ENCODE measurements around the gene HS6ST1.

DNA sequence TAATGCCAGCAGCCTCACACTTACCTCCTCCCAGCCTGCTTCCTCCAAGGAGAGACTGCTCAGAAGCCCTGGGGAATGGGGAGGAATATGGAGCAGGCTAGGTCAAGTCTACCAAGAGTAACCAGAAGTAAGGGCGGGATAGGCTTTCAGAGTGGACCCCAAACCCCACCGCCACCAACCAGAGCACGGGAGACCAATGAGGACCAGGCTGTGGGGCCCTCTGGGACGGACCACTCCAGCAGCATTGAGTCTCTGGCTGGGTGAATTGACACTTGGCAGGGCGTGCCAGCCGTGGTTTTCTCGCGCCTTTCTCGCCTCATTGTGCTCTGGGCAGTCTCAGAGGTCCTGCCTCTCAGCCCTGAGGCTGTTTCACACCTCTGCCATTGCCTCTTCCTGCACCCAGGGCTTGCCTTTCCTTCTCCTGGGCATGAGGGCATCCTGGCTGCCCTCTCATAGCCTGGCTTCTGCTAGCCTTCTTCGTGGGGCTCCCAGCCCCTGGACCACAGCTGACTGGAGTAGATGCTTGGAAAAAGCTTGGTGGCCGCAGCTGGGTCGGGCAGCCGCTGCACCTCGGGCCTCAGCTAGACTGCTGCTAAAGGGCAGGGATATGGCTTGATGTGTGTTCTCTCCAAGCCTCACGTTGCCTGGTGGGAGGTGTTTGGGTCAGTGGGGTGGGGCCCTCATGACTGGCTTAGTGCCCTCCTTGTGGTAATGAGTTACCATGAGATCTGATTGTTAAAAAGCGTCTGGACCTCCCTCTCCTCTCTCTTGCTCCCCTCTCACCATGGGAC, 40.5 kb upstream of the HS6ST1 start:
- no peak for TF ChIP-seq POLR2A (IDR thresholded peaks at IDR 0.05)
- TF ChIP-seq, protein P1, sequence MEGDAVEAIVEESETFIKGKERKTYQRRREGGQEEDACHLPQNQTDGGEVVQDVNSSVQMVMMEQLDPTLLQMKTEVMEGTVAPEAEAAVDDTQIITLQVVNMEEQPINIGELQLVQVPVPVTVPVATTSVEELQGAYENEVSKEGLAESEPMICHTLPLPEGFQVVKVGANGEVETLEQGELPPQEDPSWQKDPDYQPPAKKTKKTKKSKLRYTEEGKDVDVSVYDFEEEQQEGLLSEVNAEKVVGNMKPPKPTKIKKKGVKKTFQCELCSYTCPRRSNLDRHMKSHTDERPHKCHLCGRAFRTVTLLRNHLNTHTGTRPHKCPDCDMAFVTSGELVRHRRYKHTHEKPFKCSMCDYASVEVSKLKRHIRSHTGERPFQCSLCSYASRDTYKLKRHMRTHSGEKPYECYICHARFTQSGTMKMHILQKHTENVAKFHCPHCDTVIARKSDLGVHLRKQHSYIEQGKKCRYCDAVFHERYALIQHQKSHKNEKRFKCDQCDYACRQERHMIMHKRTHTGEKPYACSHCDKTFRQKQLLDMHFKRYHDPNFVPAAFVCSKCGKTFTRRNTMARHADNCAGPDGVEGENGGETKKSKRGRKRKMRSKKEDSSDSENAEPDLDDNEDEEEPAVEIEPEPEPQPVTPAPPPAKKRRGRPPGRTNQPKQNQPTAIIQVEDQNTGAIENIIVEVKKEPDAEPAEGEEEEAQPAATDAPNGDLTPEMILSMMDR (IDR thresholded peaks at IDR 0.05) = no peak

All from testis (tissue), 2 donors.